Measurements from ENCODE around the gene HEPN1. TPM values are rescaled to one million over a fixed set of nuclear protein-coding genes. Genes with fewer than 3 reads are reported as not detected.

The HEPN1 gene
- total RNA-seq, 1 experiment from 2014 or later: not detected

GRCh38 chr11:124946735-124947141 is 27.7 kb downstream of the HEPN1 start:
- in situ Hi-C loops (cut with HindIII; ENCODE audit: low pct_unique_long_range_greater_than_20kb, low sequenced_read_pairs) (no loop called here), intact Hi-C loops (cut with micrococcal nuclease; ENCODE audit: unreplicated experiment) (no loop called here)
- no peak for TF ChIP-seq REST (IDR thresholded peaks at IDR 0.05; ENCODE audit: insufficient read depth in 1 of 2, low read depth in 2 of 2, low read length in 1 of 2)
- TF ChIP-seq SIN3A (IDR thresholded peaks at IDR 0.05; ENCODE audit: borderline replicate concordance, insufficient read depth, low read depth, low read length): no peak
- TF ChIP-seq CTCF (IDR thresholded peaks at IDR 0.05): no peak
- no peak for TF ChIP-seq POLR2AphosphoS5 (IDR thresholded peaks at IDR 0.05; ENCODE audit: low read depth, low read length)
- TF ChIP-seq TCF7L2 (IDR thresholded peaks at IDR 0.05; ENCODE audit: low read depth, low read length): no peak
- no peaks in the 10 kb centered on the region for H3K9me3 ChIP-seq (ENCODE audit: control insufficient read depth, insufficient read depth, low read depth, low read length)
- ChIA-PET POLR2A (no interaction called here), CTCF (no interaction called here)
- no peaks in the 10 kb centered on the region for H3K36me3 ChIP-seq (ENCODE audit: control insufficient read depth, insufficient read depth, low read length)
- no TSS peak for BruUV-seq (replicated peaks)
- no peaks in the 10 kb centered on the region for H3K4me1 ChIP-seq (ENCODE audit: control insufficient read depth, insufficient read depth, low read length)
- no peak overlapping the region for H3K27ac ChIP-seq (ENCODE audit: low read length)
- no peak for ATAC-seq
- no peak overlapping the region for H3K4me3 ChIP-seq (ENCODE audit: low read depth in 2 of 2, low read length in 2 of 2)
- no peak for DNase-seq (ENCODE audit: low read depth, low spot score)
- H3K27me3 ChIP-seq (ENCODE audit: control insufficient read depth, insufficient read depth, low read length): peaks cover 3% of the 10 kb centered on the region; the same call in 1 of the 2 replicates

- no peak for TF ChIP-seq CTCF (IDR thresholded peaks at IDR 0.05)
- no peak for TF ChIP-seq SIN3A (IDR thresholded peaks at IDR 0.05; ENCODE audit: borderline replicate concordance, insufficient read depth, low read depth, low read length)
- TF ChIP-seq REST (IDR thresholded peaks at IDR 0.05; ENCODE audit: insufficient read depth in 1 of 2, low read depth in 2 of 2, low read length in 1 of 2): no peak
- TF ChIP-seq TCF7L2 (IDR thresholded peaks at IDR 0.05; ENCODE audit: low read depth, low read length): no peak
- TF ChIP-seq POLR2AphosphoS5 (IDR thresholded peaks at IDR 0.05; ENCODE audit: low read depth, low read length): no peak
- Histone ChIP-seq H3K4me1 (ENCODE audit: control insufficient read depth, insufficient read depth, low read length) (peaks cover 5% of the 10 kb centered on the region; the same call in 1 of the 2 replicates), H3K4me3 (ENCODE audit: low read depth in 2 of 2, low read length in 2 of 2) (no peak overlapping the region), H3K27me3 (ENCODE audit: control insufficient read depth, insufficient read depth, low read length) (peaks cover 16% of the 10 kb centered on the region), H3K9me3 (ENCODE audit: control insufficient read depth, insufficient read depth, low read depth, low read length) (no peaks in the 10 kb centered on the region), H3K36me3 (ENCODE audit: control insufficient read depth, insufficient read depth, low read length) (no peaks in the 10 kb centered on the region; the same call in 1 of the 2 replicates), H3K27ac (ENCODE audit: low read length) (no peak overlapping the region)
- intact Hi-C loops (cut with micrococcal nuclease; ENCODE audit: unreplicated experiment) (no loop called here), in situ Hi-C loops (cut with HindIII; ENCODE audit: low pct_unique_long_range_greater_than_20kb, low sequenced_read_pairs) (no loop called here)
- no peak for DNase-seq (ENCODE audit: low read depth, low spot score)
- ChIA-PET POLR2A (no interaction called here), CTCF (no interaction called here)
- ATAC-seq: no peak
- BruUV-seq (replicated peaks): no TSS peak
Measured at GRCh38 chr11:124950601-124951330, 31.7 kb downstream of the HEPN1 start.
